H1 (cell line): Measurements from ENCODE around the gene RFPL1.

Experiments used
- BRCA1 ChIP-seq: IDR thresholded peaks from 2 replicates; pipeline ENCODE4 v1.6.1; 2012; ENCODE audit warnings: low read depth, low read length, improper control_type of control experiment
- CEBPB ChIP-seq: IDR thresholded peaks from 2 replicates; pipeline ENCODE4 v1.6.1; 2012; ENCODE audit warnings: low read depth, low read length
- CTCF ChIP-seq, 3 experiments: IDR thresholded peaks; 1 replicate in 2 of 3; 2 replicates in 1 of 3; pipeline versions ENCODE4 v1.5.1 to v1.6.1; 2011; ENCODE audit warnings: low read length in 3 of 3, mild to moderate bottlenecking in 3 of 3, inconsistent platforms in 2 of 3, low read depth in 1 of 3, moderate library complexity in 1 of 3; ENCODE audit not compliant: insufficient read depth in 1 of 3; ENCODE audit errors: control extremely low read depth in 1 of 3
- EZH2 ChIP-seq: fragments of 200-600 bp; sonication (generic); IDR thresholded peaks from 2 replicates; pipeline ENCODE4 v1.7.1; 2012; ENCODE audit warnings: low read depth, mild to moderate bottlenecking, moderate library complexity, low read length, inconsistent platforms; ENCODE audit not compliant: severe bottlenecking
- POLR2AphosphoS5 ChIP-seq: IDR thresholded peaks from 2 replicates; pipeline ENCODE4 v1.6.1; 2011; ENCODE audit warnings: low read depth, low read length

- TF ChIP-seq CTCF (IDR thresholded peaks at IDR 0.05; ENCODE audit: control extremely low read depth in 1 of 3, insufficient read depth in 1 of 3, low read depth in 1 of 3, low read length in 3 of 3) (no peak), BRCA1 (no peak), EZH2 (no peak), POLR2AphosphoS5 (no peak), CEBPB (no peak)
Measured at GRCh38 chr22:29483254-29483653, 44.9 kb downstream of the RFPL1 start.
